Body of pancreas (tissue), 4 donors: Measurements from ENCODE around the gene GRB10. TPM values are rescaled to one million over a fixed set of nuclear protein-coding genes. Genes with fewer than 3 reads are reported as not detected.
A peak's percentile ranks its signal among the peaks of the same experiment; 100 is the strongest.

Experiments used
- ATAC-seq: fragments of 150-250 bp; one replicate; pipeline ENCODE4 v1.9.1; 2016
- DNase-seq, 4 donors: peaks; one replicate each; pipeline ENCODE4 v3.0.0-alpha.2; 2019
- H3K27ac ChIP-seq, 4 donors: fragments of 200-600 bp; sonication (generic); 1 replicate in 3 of 4; 2 replicates in 1 of 4; pipeline versions ENCODE4 v1.5.1 to v1.6.1; 2016 to 2019; ENCODE audit warnings: mild to moderate bottlenecking in 1 of 4, mixed read lengths in 1 of 4, moderate library complexity in 1 of 4
- H3K27me3 ChIP-seq, 2 donors: fragments of 200-600 bp; sonication (generic); one replicate each; pipeline ENCODE4 v1.6.0; 2016; ENCODE audit warnings: mild to moderate bottlenecking in 1 of 2
- H3K36me3 ChIP-seq, 2 donors: fragments of 200-600 bp; sonication (generic); replicated peaks in 1 of 2; 2 replicates each; pipeline ENCODE4 v1.5.1; 2016; ENCODE audit warnings: low read depth in 2 of 2; ENCODE audit not compliant: insufficient read depth in 1 of 2
- H3K4me1 ChIP-seq: fragments of 200-600 bp; sonication (generic); one replicate; pipeline ENCODE4 v1.6.0; 2016
- H3K4me3 ChIP-seq, 2 donors: fragments of 200-600 bp; sonication (generic); 1 replicate in 1 of 2; 2 replicates in 1 of 2; pipeline ENCODE4 v1.5.1; 2016 to 2019
- H3K9me3 ChIP-seq, 3 donors: fragments of 200-600 bp; sonication (generic); 1 replicate in 2 of 3; 2 replicates in 1 of 3; pipeline ENCODE4 v1.5.1; 2016
- CTCF ChIP-seq, 7 experiments: fragments of 450-650 bp in 4 of 7; fragments of 200-600 bp in 3 of 7; sonication (generic) in 3 of 7; IDR thresholded peaks; one replicate each; pipeline ENCODE4 v1.5.1; 2016 to 2019; ENCODE audit warnings: antibody characterized with exemption in 7 of 7
- POLR2A ChIP-seq, 3 donors: fragments of 450-650 bp; IDR thresholded peaks; one replicate each; pipeline ENCODE4 v1.6.1; 2016; ENCODE audit warnings: antibody characterized with exemption in 3 of 3, mild to moderate bottlenecking in 2 of 3
- WGBS, 2 donors: methylation state at CpG; one replicate each; pipeline ENCODE4 v1.1.5; 2017; 5-methylcytosine and 5-hydroxymethylcytosine counted together
- intact Hi-C: fragments of 100-400 bp; cut with DNase I; formaldehyde crosslinking; loops from one replicate; pipeline ENCODE4 v1.15.1; 2023
- total RNA-seq, 2 donors: library from RNA; depleted of rRNA; stranded (reverse); fragments of >200 nt; gene quantifications; one replicate each; pipeline ENCODE4 v1.1.0, GENCODE V29; 2016

GRB10 gene
- 100 to 1,000 TPM; 130 to 229 TPM for total RNA-seq

GRCh38 chr7:50782375-50783208, at the start of gene GRB10:
Gene GRB10, minus strand, starts transcription at chr7:50782896. Its CDS starts 50,574 bp downstream, at chr7:50732322.
- H3K27ac ChIP-seq, result peak within 1 kb of the TSS; percentile 17 to 70 (median 67)
- intact Hi-C loops, result loop anchor here (10.0 kb wide), 1 partner anchor 362 kb away; no protein-coding TSS in a partner anchor
- no peaks in the 10 kb centered on the region for H3K27me3 ChIP-seq
- peak; percentile 69 for ATAC-seq
- H3K9me3 ChIP-seq, result no peaks in the 10 kb centered on the region
- TF ChIP-seq POLR2A (IDR thresholded peaks at IDR 0.05), result peak in 2 of 3 donors; percentile 19 to 25
- TF ChIP-seq CTCF (IDR thresholded peaks at IDR 0.05), result peak in 3 of 7 experiments; percentile 27 to 49 (median 40)
- H3K36me3 ChIP-seq, result no peaks in the 10 kb centered on the region
- peaks cover 91% of the 10 kb centered on the region for H3K4me1 ChIP-seq
- 49 to 64% methylated on average over 33 to 94 of the region's 95 CpGs for WGBS, 2 donors
- H3K4me3 ChIP-seq, result peak within 1 kb of the TSS in 1 of 2 donors; percentile 38
- DNase-seq, result peak; percentile 57 to 72 (median 69)

GRCh38 chr7:50828801-50829200, 46.1 kb upstream of the GRB10 start:
- H3K27ac ChIP-seq, result no peak overlapping the region
- TF ChIP-seq POLR2A (IDR thresholded peaks at IDR 0.05) (no peak), CTCF (IDR thresholded peaks at IDR 0.05) (no peak)
- WGBS, 2 donors, result 89 to 93% methylated on average over 2 of the region's 2 CpGs
- intact Hi-C loops, result no loop called here
- no peak overlapping the region for H3K4me3 ChIP-seq
- H3K27me3 ChIP-seq, result no peaks in the 10 kb centered on the region
- no peaks in the 10 kb centered on the region for H3K4me1 ChIP-seq
- H3K9me3 ChIP-seq, result no peaks in the 10 kb centered on the region
- ATAC-seq (no peak), DNase-seq (no peak)
- no peaks in the 10 kb centered on the region for H3K36me3 ChIP-seq

GRCh38 chr7:50828116-50828515, 45.4 kb upstream of the GRB10 start:
- WGBS, 2 donors, result 94 to 97% methylated on average over 3 of the region's 3 CpGs
- no peaks in the 10 kb centered on the region for H3K27me3 ChIP-seq
- DNase-seq (no peak), ATAC-seq (no peak)
- H3K9me3 ChIP-seq, result no peaks in the 10 kb centered on the region
- TF ChIP-seq CTCF (IDR thresholded peaks at IDR 0.05) (no peak), POLR2A (IDR thresholded peaks at IDR 0.05) (no peak)
- no peaks in the 10 kb centered on the region for H3K36me3 ChIP-seq
- intact Hi-C loops, result no loop called here
- no peak overlapping the region for H3K4me3 ChIP-seq
- no peak overlapping the region for H3K27ac ChIP-seq
- H3K4me1 ChIP-seq, result peaks cover under 1% of the 10 kb centered on the region

- Histone ChIP-seq H3K27me3 (no peaks in the 10 kb centered on the region), H3K27ac (no peak overlapping the region), H3K4me1 (peaks cover 9% of the 10 kb centered on the region), H3K36me3 (no peaks in the 10 kb centered on the region), H3K4me3 (no peak overlapping the region), H3K9me3 (no peaks in the 10 kb centered on the region)
- no peak for ATAC-seq
- intact Hi-C loops, result no loop called here
- DNase-seq, result no peak
- TF ChIP-seq POLR2A (IDR thresholded peaks at IDR 0.05), result no peak
- TF ChIP-seq CTCF (IDR thresholded peaks at IDR 0.05), result no peak
Observed at GRCh38 chr7:50827281-50827680, 44.6 kb upstream of the GRB10 start.
